OCI-LY1 (cell line): Measurements from ENCODE around the gene CSNK2A3.

Experiments used
- EZH2 ChIP-seq: fragments of 200-600 bp; sonication (generic), shearing (Covaris generic); IDR thresholded peaks from 2 replicates; pipeline ENCODE4 v1.8.0; 2017; ENCODE audit warnings: borderline replicate concordance, mixed run types, mild to moderate bottlenecking, antibody characterized with exemption, low read length, moderate library complexity, mixed read lengths
- TF ChIP-seq, protein P1 (sequence below): fragments of 200-600 bp; sonication (generic), shearing (Covaris generic); IDR thresholded peaks from 2 replicates; pipeline ENCODE4 v1.5.1; 2017; ENCODE audit warnings: mild to moderate bottlenecking, antibody characterized with exemption, low read length, moderate library complexity, mixed read lengths

- TF ChIP-seq, protein P1, sequence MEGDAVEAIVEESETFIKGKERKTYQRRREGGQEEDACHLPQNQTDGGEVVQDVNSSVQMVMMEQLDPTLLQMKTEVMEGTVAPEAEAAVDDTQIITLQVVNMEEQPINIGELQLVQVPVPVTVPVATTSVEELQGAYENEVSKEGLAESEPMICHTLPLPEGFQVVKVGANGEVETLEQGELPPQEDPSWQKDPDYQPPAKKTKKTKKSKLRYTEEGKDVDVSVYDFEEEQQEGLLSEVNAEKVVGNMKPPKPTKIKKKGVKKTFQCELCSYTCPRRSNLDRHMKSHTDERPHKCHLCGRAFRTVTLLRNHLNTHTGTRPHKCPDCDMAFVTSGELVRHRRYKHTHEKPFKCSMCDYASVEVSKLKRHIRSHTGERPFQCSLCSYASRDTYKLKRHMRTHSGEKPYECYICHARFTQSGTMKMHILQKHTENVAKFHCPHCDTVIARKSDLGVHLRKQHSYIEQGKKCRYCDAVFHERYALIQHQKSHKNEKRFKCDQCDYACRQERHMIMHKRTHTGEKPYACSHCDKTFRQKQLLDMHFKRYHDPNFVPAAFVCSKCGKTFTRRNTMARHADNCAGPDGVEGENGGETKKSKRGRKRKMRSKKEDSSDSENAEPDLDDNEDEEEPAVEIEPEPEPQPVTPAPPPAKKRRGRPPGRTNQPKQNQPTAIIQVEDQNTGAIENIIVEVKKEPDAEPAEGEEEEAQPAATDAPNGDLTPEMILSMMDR: no peak
- TF ChIP-seq EZH2: no peak
Measured at GRCh38 chr11:11401960-11402535, 49.0 kb upstream of the CSNK2A3 start.
